Cardiac septum (tissue), 1 donor: ENCODE results near the gene TNNI2. TPM values are rescaled to one million over a fixed set of nuclear protein-coding genes. Genes with fewer than 3 reads are reported as not detected.

Source experiments
- DNase-seq: peaks from one replicate; pipeline ENCODE4 v3.0.0-alpha.2; 2020; ENCODE audit warnings: low spot score
- intact Hi-C: fragments of 100-400 bp; cut with DNase I; formaldehyde crosslinking; loops from one replicate; pipeline ENCODE4 v1.14.0; 2022
- total RNA-seq: library from RNA; stranded (reverse); fragmentation: NEBNext Ultra II Directional; extraction: Animal tissue kit (Norgen Biotek cat#: 25700); gene quantifications from one replicate; pipeline ENCODE4 v1.2.1, GENCODE V29; 2021
- donor health status: DM: no; HTN: no; CAD: no.

The TNNI2 gene
- total RNA-seq, 1 donor from 2014 or later: 0.78 TPM

DNA sequence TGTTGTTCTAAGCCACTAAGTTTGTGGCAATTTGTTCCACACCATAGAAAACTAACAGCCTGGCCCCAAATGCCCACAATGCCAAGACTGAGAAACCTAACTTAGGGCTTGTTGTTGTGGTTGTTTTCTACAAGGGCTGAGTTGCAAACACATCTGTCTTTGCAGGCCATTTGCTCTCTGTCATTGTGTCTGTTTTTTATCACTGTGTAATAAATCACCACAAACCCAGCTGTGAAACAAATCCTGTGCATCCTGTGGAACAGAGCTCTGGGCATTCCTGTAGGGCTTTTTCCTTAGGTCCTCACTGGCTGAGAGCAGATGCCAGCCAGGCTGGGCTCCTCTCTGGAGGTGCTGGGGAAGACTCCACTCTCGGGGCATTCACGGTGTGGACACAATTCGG is 19.7 kb upstream of the TNNI2 start:
- peak; percentile 24 for DNase-seq
- intact Hi-C loops: no loop called here

DNA sequence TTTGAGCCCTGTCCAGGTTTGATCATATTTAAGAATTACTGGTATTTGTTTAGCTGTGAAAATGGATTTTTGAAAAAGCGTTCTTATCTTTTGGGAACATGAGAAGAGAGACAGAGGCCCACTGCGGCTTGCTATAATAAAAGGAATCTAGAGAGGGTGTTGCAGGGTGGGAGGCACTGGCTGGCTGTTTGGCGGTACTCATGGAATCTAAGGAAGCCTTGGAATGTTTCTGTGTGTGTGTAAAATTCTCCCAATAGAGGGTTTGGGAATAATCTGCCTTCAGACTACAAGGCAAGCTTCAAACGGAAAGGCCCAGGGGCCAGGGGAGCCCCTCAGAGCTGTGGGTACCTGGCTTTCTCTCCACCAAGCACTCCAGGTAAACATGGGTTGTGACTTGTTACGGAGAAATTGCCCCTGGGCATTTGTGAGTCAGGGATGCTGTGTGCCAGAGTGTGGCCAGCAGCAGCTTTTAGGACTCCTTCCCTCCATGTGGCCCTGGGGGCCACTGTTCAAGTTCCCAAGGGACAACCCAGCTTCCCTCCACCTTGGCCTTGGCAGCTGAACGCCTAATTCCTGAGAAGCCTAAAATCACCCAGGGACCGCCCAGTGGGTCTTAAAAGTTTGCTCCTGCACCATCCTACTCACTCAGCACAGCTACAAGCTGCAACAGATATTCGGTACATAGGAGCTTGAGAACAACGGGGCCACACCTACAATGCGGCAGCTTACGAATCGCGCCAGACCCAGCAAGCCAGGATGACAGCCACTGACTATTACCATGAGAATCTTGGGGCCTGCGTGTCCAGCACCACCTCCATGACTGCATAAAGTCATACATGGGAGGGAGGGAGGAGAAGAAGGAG is 18.1 kb upstream of the TNNI2 start:
- intact Hi-C loops: no loop called here
- DNase-seq: no peak

DNA sequence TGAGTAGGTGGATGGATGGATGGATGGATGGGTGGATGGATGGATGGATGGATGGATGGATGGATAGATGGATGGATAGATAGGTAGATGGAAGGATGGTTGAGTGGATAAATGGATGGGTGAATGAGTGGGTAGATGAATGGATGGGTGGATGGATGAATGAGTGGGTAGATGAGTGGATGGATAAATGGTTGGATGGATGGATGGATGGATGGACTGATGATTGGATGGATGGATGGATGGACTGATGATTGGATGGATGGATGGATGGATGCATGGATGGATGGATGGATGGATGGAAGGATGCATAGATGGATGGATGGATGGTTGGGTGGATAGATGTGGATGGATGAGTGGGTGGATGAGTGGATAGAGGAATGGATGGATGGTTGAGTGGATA is 17.2 kb upstream of the TNNI2 start:
- DNase-seq: no peak
- intact Hi-C loops: no loop called here

DNA sequence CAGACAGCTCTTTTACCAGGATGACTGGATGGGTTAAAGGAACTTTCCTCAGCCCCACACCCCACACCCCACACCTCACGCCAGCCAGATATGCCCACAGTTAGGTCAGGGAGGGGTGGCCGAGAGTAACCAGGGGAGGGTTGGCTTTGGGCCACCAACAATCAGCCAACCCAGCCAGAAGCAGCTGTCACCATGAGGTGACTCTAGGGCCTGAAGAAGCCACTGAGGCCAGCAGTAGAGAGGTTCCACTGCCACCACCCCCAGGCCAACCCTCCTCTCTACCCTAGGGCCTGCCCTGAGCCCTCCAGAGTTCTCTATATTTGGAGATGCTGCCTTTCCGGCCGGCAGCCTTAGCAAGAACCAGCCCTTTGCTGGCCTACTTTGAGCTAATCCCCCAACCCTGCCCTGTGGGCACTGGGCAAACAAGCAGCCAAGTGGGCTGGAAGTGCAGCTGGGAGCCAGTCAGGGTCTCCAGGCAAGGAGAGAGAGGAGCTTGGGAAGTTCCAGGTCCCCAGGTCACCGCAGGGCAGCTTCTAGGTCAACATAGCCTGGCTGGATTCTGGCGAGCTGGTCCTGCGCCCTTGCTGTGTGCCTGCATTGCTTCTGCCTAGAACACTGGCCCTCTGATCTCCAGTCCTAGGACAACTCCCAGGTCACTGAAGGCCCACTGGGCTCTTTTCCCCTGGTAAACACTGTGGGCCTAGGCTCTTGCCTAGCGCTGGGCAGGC is 16.0 kb upstream of the TNNI2 start:
- intact Hi-C loops: no loop called here

DNA sequence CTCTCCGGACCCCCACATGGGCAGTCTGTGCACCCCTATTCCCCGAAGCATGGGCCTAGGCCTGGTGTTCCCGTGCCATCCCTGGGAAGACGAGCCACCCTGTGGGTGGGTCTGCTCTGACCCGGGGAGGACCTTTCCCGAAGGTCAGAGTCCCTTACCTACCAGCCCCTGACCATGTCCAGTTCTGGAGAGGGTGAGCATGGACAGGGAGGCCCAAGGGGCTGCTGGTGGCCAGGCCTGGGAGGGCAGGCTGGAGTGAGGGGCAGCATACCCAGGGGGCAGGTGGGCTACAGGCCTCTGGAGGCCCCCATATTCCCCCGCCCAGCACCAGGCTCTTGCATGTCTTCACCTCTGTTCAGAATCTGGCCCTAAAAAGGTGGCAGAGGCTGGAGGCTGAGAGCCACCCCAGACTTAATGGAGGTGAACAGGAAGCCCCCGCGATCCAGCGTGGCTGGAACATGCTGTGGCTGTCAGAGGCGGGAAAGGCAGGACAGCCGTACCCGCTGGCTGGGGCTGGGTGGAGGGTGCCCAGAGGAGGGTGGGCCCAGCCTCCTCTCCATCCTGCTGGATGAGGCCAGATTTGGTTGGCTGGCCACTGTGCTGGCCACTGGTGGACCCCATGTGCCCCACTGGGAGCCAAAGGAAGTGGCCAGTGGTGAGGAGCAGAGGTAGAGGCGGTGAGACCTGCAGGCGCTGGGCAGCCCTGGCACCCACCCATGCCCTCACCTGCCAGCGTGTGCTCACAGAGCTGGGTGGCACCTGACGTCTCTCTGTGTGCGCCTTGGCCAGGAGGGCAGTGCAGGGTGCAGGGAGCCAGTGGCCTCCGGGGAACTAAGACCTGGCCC is 15.2 kb upstream of the TNNI2 start:
- intact Hi-C loops: no loop called here
- no peak for DNase-seq

More for the DNA sequence above, 16.0 kb upstream of the TNNI2 start:
- DNase-seq: no peak

- intact Hi-C loops: loop anchor here (5.0 kb wide), 2 partner anchors 62 to 107 kb away; partner anchors contain the start of gene CTSD
- no peak for DNase-seq
Measured at GRCh38 chr11:1824221-1825038, 14.4 kb upstream of the TNNI2 start.

DNA sequence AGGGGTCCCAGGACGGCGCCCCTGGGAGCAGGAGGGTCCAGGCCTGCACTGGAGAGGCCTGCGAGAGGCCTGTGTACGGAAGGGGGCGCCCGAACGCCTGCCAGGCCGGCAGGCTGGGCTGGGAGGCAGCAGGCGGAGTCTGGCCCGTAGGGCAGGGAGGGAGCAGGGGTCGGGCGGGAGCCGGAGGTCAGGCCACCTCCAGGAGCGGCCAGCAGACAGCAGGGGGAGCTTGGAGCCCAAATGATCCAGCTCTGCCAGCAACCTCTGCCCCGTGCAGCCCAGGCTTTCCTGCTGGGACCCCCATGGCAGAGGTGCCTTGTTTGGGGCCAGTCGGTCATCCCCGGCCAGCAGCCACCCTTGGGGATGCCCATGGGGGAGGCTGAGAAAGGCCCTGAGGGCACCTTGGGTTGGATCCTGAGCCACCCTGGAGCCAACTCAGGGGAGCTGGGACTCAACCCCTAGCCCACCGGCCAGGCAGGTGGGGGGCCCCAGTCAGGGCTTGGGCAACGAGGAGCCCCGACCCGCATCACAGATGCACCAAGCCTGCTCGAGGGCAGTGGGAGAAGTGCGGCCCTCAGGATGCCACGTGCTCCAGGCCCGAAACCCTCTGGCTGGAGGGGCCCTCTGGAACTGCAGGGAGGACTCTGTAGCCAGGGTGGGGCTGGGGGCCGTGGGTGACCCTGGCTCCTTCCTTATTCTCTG is 13.6 kb upstream of the TNNI2 start:
- peak; percentile 87 for DNase-seq
- intact Hi-C loops: loop anchor here (5.0 kb wide), 2 partner anchors 63 to 108 kb away; partner anchors contain the start of gene CTSD

GRCh38 chr11:1825785-1826451 is 12.9 kb upstream of the TNNI2 start:
- intact Hi-C loops: loop anchor here (5.0 kb wide), 2 partner anchors 64 to 109 kb away; partner anchors contain the start of gene CTSD

DNA sequence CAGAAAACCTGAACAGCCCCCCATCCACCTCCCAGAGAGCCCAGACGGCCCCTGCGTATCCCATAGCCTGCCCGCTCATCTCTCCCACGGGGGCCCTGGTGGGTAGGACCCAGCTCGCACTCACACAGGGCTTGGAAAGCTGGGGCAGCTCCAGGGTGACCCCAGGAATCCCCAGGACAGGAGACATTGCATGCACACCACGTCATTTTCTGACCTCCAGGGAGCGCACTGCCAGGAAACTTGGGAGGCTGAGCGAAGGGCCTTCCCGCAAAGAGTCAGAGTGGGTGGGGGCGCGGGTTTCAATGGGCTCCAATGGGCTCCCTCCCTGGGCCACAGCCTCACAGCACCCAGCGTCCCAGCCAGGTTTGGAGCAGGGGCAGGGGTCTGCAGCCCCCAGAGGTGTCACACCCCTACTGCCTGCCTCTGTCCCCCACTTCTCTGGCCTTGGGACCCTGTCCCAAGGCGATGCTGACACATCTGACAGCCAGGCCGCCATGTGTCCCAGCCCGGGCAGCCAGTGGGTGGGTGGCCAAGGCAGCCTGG is 12.2 kb upstream of the TNNI2 start:
- DNase-seq: no peak
- intact Hi-C loops: loop anchor here (5.0 kb wide), 2 partner anchors 64 to 109 kb away; partner anchors contain the start of gene CTSD

More at GRCh38 chr11:1825785-1826451, 12.9 kb upstream of the TNNI2 start:
- DNase-seq: no peak

DNA sequence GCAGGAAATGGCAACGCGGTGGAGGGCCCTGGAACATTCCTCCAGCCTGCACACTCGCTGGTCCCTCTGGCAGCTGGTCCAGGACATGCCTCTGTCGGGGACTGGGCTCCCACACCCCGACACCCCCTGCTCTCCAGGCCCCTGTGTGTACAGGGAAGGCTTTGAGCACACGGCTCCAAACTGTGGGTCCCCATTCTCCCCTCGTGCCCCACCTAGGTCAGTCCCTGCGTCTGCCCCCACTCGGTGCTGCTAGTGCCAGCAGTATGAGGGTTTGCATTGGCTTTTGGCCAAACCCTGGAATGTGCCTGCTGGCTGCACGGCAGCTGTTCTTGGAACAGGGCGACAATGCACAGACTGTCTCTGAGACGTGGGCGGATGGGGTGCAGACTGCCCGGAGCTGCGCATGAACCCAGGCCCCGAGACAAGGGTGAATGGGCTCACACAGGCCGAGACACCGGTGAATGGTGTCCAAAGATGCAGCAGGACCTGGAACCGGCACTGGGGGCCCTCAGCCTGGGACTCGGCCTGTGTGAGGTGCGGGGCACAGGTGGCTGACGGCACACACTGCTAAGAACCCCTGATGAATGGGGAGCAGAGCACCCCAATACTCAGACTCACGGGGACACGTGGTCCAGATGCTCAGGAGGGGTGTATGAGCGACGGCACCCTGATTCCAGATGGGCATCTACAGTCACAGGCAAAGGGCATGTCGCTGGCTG is 11.5 kb upstream of the TNNI2 start:
- DNase-seq: no peak
- intact Hi-C loops: loop anchor here (5.0 kb wide), 2 partner anchors 65 to 110 kb away; partner anchors contain the start of gene CTSD

- intact Hi-C loops: loop anchor here (5.0 kb wide), 2 partner anchors 66 to 111 kb away; partner anchors contain the start of gene CTSD
- no peak for DNase-seq
Measured at GRCh38 chr11:1827931-1828330, 10.8 kb upstream of the TNNI2 start.

- DNase-seq: no peak
- intact Hi-C loops: loop anchor here (5.0 kb wide), 2 partner anchors 66 to 111 kb away; partner anchors contain the start of gene CTSD
Measured at GRCh38 chr11:1828542-1828941, 10.2 kb upstream of the TNNI2 start.

DNA sequence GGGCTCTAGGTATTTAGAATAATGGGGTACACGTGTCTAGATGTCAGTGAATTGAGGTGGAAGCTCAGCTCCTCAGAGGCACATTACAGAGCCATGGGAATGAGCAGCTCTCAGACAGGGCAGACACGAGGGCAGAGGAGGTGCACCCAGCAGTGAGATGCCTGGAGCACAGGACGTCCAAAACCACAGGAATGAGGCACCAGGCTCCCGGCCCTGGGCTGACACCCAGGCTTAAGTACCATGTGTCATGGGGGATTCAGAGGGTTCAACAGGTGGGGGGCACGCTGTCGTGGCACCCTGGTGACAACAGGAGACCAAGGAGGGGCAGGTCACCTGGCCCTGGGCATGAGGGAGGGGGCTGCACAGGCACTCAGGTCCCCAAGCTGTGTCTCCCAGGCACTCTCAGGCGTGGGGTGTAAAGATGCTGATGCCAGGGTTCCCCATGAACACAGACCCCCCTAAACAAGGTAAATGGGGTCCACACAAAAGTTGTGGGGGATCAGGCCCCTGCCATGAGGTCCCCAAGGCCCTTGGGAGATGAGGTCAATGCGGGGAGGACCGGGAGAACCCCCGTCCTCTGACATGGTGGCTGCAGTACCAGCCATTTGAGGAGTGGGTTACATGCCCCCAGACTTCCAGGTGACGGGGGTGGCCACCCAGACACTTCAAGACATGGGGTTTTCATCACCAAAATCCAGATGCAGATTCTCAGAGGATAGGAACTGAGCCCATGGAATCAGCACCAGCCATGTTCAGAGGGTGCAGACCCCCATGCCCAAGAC is 9.6 kb upstream of the TNNI2 start:
- intact Hi-C loops: loop anchor here (5.0 kb wide), 2 partner anchors 67 to 112 kb away; partner anchors contain the start of gene CTSD
- no peak for DNase-seq

- intact Hi-C loops: no loop called here
- no peak for DNase-seq
Measured at GRCh38 chr11:1830004-1830321, 8.8 kb upstream of the TNNI2 start.

DNA sequence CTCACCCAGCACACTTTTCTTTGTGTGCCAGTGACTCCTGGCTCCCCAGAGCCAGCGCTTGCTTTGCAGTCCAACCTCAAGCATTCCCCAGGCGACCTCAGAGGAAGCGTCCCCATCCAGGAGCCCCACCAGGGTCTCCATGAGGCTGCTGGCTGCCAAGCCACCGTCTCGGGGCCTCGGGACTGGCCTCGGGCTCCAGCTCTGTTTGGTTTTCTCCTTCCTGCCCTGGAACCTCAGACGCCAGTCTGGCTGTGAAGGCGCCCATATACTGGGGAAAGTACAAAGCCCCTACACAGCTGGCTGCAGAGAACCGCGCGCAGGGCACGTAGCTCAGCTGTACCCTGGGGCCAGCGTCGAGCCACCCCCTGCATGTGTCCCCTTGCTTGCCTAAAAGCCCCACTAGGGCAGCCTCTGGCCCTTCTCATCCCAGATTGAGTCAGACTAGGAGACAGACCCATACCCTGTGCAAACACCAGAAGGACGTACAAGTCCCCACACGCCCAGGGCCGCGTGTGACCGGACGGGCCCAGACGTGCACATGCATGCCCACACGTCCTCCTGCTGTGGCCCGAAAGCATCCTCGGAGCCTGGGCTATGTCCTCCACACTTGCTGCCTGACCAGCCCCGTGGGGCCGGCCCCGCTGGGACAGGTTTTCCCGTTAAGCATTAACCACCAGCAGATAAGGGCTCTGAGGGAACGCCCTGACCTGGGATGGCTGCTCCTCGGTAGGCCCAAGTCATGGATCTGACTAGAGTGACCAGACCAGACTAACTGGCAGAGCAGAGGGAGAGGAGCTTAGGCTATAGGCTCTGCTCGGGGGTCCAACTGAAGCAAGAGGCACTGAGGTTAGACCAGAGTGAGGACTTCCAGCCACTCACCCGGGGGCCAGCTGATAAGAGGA is 8.2 kb upstream of the TNNI2 start:
- DNase-seq: no peak
- intact Hi-C loops: no loop called here
